ENCODE measurements around the gene EPC1.
"Not testable (repeated sequence)": the region's sequence is repeated elsewhere in the genome, so short reads cannot be mapped to it uniquely, and the experiment has no call there.

EPC1 gene

DNA sequence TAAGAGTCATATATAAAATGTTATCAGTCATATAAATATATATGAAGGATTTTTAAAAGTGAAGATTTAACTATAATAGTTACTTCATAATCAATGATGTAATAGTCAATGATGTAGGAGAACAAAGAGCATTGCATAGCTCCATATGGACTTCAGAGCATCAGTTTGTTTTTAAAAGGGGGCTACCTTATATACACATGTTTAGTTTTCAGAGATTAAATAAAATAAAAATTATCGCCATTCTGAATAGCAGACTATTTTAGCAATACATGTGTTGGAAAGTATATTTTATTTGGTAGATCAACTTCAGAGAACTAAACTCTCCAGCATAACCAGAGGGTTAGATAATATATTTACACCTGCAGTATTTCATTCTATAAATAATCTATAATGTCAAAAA, 29.1 kb upstream of the EPC1 start:
- Mint-ChIP-seq H3K4me1 (peaks cover 36% of the 10 kb centered on the region), H3K27ac (no peak overlapping the region)
- ATAC-seq: no peak

DNA sequence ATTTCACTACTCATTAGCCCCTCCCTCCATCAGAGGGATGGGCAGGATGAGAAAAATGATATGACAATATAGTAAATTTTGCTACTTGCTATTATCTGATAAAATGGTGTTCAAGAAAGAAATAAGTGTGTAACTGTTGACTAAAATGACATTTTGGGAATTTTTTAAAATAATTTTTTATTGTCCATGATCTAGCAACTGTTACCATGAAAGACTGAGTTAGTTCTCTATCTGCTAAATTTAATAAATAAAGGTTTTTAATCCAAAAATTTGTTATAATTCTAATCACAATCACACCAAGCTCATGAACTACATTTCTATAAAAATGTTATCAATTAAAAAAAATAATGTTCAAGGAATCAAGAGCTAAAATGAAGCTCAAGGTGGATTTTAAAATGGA, 28.7 kb upstream of the EPC1 start:
- Mint-ChIP-seq H3K4me3 (no peak overlapping the region), H3K27ac (no peak overlapping the region), H3K9me3 (no peaks in the 10 kb centered on the region), H3K4me1 (peaks cover 34% of the 10 kb centered on the region), H3K36me3 (peaks cover 19% of the 10 kb centered on the region)
- ATAC-seq (no peak), DNase-seq (ENCODE audit: low spot score in 2 of 2) (no peak)

More for the DNA sequence above, 29.1 kb upstream of the EPC1 start:
- no peaks in the 10 kb centered on the region for H3K9me3 Mint-ChIP-seq
- DNase-seq (ENCODE audit: low spot score in 2 of 2): no peak
- H3K4me3 Mint-ChIP-seq: no peak overlapping the region
- peaks cover 18% of the 10 kb centered on the region for H3K36me3 Mint-ChIP-seq

DNA sequence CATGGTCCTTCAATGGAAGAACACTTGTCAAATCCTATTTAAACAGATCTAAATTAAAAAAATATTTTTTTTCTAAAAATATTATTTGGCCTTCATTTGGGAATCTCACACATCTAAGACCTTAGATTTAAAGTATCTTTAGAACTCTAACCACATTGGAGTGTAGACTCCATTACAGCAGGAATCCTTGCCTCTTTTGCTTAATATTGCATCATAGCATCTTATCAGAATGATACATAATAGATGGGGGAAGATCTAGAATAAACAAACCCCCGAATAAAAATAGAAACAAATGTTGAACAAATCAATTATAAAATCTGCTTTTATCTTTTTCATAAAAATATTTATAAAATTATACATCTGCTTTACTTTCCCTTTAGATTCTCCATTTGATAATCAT, 27.6 kb upstream of the EPC1 start:
- Mint-ChIP-seq H3K36me3 (peaks cover 19% of the 10 kb centered on the region), H3K4me3 (no peak overlapping the region), H3K4me1 (peaks cover 34% of the 10 kb centered on the region), H3K27ac (peak overlapping the region; percentile 27), H3K9me3 (no peaks in the 10 kb centered on the region)
- no peak for DNase-seq (ENCODE audit: low spot score in 2 of 2)
- no peak for ATAC-seq

DNA sequence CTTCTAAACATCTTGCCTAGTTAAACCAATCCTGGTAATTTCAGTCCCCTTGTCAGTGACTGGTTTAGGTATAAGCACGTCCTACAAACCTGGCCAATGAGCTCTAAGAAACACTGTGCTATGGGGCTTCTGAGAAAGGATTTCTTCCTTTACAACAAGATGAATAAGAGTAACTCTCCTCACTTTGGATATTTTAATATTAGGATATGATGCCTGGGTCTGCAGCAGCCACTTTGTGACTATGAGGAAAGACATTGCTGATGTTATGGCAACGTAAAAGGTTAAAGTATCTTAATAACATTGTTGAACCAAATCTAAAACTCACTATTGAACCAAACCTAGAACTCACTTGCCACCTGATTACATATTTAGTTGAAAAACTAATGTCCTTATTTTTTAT, 26.5 kb upstream of the EPC1 start:
- H3K4me1 Mint-ChIP-seq: peaks cover 34% of the 10 kb centered on the region
- no peaks in the 10 kb centered on the region for H3K9me3 Mint-ChIP-seq
- H3K36me3 Mint-ChIP-seq: peaks cover 19% of the 10 kb centered on the region
- H3K4me3 Mint-ChIP-seq: no peak overlapping the region
- DNase-seq (ENCODE audit: low spot score in 2 of 2) (no peak), ATAC-seq (no peak)
- peak overlapping the region; percentile 27 for H3K27ac Mint-ChIP-seq

DNA sequence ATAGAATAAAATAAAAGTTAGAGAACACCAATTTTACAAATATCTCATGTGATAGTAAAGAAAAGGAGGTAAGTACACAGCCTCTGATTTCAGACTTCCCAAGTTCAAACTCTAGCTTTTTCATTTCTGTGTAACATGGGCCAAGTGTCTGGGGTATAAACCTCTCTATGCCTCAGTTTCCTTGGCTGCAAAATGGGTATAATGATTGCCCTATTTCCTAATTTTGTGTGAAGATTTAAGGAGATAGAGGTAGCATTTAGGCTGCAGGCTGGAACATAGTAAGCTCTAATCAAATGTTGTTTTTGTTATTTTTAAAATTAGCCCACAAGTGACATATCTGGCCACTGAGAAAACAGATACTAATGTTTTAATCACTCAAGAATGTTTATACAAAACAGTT, 26.1 kb upstream of the EPC1 start:
- Mint-ChIP-seq H3K4me1 (peaks cover 39% of the 10 kb centered on the region), H3K4me3 (peak overlapping the region; percentile 33), H3K9me3 (no peaks in the 10 kb centered on the region), H3K36me3 (peaks cover 19% of the 10 kb centered on the region), H3K27ac (peak overlapping the region; percentile 53)
- ATAC-seq (no peak), DNase-seq (ENCODE audit: low spot score in 2 of 2) (no peak)

DNA sequence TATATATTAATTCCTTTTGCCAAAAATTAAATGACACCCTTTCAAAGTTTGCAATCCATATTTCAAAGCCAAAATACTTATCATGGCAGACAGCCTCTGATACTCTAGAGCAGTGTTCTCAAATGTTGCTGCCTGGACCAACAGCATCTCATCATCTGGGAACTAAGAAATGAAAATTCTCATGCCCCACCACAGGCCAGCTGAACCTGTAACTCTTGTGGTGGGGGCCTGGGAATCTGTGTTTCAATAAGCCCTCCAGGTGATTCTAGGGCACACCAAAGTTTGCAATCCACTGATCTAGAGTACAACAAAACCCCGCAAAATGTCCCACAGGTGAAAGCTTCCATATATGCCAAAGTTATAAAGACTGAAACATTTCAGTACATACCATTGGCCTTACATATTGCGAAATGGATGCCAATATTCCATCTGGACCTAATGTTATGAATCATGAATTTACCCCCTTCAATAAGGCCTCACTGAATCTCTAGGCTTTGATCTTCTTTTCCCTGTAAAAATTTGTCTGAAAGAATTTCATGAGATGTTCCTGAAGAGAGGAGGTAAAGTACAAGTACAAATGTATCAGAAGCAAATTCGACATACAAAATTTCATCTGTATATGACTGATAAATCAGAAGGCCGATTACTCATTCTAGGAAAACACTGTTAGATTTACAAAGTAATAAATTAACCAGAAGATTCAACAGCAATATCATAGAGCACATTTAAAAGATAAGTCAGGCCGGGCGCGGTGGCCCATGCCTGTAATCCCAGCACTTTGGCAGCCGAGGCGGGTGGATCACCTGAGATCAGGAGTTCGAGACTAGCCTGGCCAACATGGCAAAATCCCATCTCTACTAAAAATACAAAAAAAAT, 25.3 kb upstream of the EPC1 start:
- Mint-ChIP-seq H3K27ac (peak overlapping the region; percentile 53), H3K9me3 (no peaks in the 10 kb centered on the region), H3K36me3 (peaks cover 26% of the 10 kb centered on the region), H3K4me3 (peak overlapping the region; percentile 33), H3K4me1 (peaks cover 45% of the 10 kb centered on the region)
- DNase-seq (ENCODE audit: low spot score in 2 of 2) (no peak), ATAC-seq (peak; percentile 82)

DNA sequence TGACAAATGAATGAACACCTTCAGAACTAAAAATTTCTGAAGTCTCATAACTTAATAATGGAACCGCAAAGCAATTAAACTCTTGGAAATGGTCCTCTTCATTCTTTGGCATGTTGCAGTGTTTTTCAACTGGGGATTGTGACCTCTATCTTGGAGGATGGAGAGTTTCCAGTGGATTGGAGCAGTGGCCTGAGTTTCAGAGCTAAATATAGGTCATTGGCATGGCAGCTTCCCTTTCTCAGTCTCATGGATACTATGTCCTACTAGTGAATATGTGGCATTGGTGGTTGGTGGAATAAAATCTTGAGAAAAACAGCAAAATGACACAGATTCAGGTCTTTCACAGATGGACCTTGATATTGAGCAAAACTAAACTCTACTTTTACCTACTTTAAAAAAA, 24.1 kb upstream of the EPC1 start:
- Mint-ChIP-seq H3K36me3 (peaks cover 31% of the 10 kb centered on the region), H3K9me3 (no peaks in the 10 kb centered on the region), H3K4me3 (no peak overlapping the region), H3K4me1 (peaks cover 45% of the 10 kb centered on the region), H3K27ac (no peak overlapping the region)
- DNase-seq (ENCODE audit: low spot score in 2 of 2) (no peak), ATAC-seq (no peak)

DNA sequence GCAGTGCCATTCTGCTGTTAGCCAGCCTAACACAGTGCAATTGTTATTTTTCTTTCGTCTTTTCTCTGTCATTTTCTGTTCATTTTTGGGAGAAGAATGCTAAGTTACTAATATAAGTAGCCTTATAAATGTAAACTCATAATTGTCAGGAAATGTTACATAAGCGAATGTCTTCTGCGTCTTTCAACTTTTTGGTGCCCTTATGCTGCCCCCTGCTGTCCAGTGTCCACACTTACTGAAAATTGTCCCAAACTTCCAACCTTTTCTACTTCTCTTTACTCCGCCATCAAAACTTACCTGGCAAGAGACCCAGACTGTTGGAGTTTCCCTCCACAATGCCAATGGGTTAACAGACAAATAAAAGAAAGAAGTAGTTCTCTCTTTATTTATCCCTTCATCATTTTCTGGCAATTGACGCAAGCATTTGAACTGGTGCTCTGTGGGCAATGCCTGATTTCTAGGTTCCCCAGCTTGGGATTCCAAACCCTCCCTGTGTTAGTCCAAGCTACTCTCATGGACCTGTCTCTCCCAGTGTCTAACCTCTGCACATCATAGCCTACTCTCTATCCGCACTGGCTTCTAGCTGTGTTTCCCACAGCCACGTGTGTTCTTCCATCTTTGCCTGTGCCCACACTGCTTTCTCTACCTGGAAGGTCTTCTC, 21.0 kb upstream of the EPC1 start:
- ATAC-seq (peak; percentile 45), DNase-seq (ENCODE audit: low spot score in 2 of 2) (peak; percentile 47 to 74)
- H3K36me3 Mint-ChIP-seq: peaks cover 44% of the 10 kb centered on the region
- H3K4me1 Mint-ChIP-seq: peaks cover 38% of the 10 kb centered on the region
- H3K4me3 Mint-ChIP-seq: peak overlapping the region; percentile 1
- no peaks in the 10 kb centered on the region for H3K9me3 Mint-ChIP-seq
- peak overlapping the region; percentile 41 for H3K27ac Mint-ChIP-seq

DNA sequence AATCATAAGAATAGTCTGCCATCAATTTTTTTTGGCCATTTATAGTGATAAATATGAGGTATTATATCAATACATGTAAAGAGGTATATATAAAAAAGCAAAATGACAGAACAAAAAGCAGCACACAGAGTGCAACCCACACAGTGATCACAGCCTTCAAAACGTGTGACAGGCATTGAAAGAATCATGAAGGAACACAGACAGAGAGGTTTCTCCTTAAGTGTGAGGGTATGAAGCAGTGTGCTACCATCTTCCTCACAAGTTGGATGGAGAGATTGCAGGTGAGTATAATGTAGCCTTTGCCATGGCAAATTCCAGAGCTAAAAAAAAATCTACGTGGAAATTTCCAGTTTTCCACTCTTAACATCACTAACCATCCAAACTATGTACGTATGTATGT, 19.6 kb upstream of the EPC1 start:
- H3K36me3 Mint-ChIP-seq: peaks cover 32% of the 10 kb centered on the region
- peaks cover 41% of the 10 kb centered on the region for H3K4me1 Mint-ChIP-seq
- H3K27ac Mint-ChIP-seq: no peak overlapping the region
- ATAC-seq (no peak), DNase-seq (ENCODE audit: low spot score in 2 of 2) (no peak)
- H3K4me3 Mint-ChIP-seq: peak overlapping the region; percentile 60
- no peaks in the 10 kb centered on the region for H3K9me3 Mint-ChIP-seq

DNA sequence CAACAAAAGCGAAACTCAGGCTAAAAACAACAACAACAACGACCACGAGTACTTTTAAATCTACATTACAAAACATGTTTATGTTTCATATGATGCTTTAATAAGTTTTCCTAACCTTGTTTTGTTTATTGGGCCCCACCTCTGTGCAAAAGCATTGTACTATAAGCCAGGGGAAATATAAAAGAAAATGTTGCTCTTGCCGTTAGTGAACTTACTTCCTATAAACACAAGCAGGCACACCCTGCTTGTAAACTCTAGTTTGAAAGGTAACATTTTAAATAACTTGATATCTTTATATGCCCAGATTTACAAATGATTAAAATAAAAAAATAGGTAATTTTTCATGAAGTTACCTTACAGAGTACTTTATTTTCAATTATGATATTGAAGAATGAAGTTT, 19.2 kb upstream of the EPC1 start:
- Mint-ChIP-seq H3K27ac (no peak overlapping the region), H3K9me3 (no peaks in the 10 kb centered on the region), H3K4me1 (peaks cover 46% of the 10 kb centered on the region), H3K4me3 (peak overlapping the region; percentile 60), H3K36me3 (peaks cover 32% of the 10 kb centered on the region)
- no peak for DNase-seq (ENCODE audit: low spot score in 2 of 2)
- no peak for ATAC-seq

DNA sequence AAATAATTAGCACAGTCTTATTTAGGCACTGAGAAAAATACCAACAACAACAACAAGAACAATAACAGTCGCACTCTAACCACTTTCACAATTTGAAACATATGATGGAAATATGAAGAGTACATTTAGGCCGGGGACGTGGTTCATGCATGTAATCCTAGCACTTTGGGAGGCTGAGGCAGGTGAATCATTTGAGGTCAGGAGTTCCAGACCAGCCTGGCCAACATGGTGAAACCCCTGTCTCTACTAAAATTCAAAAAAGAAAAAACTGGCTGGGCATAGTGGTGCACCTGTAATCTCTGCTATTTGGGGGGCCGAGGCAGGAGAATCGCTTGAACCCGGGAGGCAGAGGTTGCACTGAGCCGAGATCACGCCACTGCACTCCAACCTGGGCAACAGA, 18.4 kb upstream of the EPC1 start:
- Mint-ChIP-seq H3K4me1 (peaks cover 51% of the 10 kb centered on the region), H3K36me3 (peaks cover 32% of the 10 kb centered on the region), H3K4me3 (peak overlapping the region; percentile 60), H3K27ac (peak overlapping the region; percentile 32)
- DNase-seq (ENCODE audit: low spot score in 2 of 2); H3K9me3 Mint-ChIP-seq: not testable (repeated sequence)
- peak; percentile 53 for ATAC-seq

DNA sequence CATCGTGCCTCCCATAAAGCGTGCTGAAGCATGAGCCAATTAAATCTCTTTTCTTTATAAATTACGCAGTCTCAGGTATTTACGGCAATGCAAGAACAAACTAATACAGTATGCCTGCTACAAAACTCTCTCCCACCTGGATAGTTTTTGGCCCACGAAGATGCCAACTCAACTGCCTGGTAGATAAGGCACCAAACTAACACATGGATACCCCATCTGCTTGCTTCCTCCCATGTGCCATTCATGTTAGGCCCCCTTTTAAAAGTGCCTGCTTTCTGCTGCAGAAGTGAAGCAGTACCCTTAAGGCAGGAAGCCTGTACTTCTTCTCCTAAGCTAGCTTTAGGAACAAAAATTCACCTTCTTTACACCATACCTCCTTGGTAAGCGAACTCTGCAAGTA, 15.6 kb upstream of the EPC1 start:
- Mint-ChIP-seq H3K9me3 (no peaks in the 10 kb centered on the region), H3K36me3 (peaks cover 33% of the 10 kb centered on the region), H3K4me3 (no peak overlapping the region), H3K27ac (peak overlapping the region; percentile 10), H3K4me1 (peaks cover 50% of the 10 kb centered on the region)
- ATAC-seq: no peak
- no peak for DNase-seq (ENCODE audit: low spot score in 2 of 2)

DNA sequence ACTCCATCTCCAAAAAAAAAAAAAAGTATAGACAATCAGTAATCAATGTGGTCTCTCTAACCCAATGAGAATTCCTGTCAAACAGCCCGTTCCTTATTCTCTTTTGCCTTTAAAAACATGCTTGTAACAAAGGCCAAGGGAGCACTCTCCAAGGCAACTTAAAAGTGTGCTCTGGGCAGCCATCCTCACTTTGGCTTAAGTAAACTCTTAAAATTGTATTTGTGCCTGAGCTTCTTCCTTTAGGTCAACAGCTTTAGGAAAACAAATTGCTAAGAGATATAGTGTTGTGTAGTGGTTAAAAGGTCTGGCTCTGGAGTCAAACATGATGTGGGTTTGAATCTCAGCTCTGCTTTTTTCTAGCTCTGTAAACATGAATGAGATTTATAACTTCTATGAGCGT, 13.9 kb upstream of the EPC1 start:
- Mint-ChIP-seq H3K36me3 (peaks cover 23% of the 10 kb centered on the region), H3K9me3 (no peaks in the 10 kb centered on the region), H3K27ac (no peak overlapping the region), H3K4me3 (peak overlapping the region; percentile 30), H3K4me1 (peaks cover 66% of the 10 kb centered on the region)
- ATAC-seq (no peak), DNase-seq (ENCODE audit: low spot score in 2 of 2) (no peak)

DNA sequence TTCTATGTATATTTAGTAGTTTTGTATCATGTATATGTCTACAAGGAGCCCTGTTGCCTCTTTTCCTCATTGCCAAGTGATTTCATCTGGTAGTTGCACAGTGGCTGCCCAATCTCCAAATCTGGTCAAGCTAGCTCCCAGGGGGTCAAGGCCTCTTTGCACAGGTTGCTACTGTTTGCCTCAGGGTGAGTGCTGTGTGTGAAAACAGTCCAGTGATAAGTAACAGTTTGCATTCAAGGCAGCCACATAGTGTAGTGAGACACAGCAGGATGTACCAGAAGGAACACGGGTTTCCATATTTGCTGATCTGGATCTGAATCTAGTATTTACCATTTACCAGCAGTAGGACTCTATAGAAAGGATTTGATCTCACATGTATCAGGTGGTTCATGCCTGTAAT, 13.3 kb upstream of the EPC1 start:
- ATAC-seq: no peak
- no peak overlapping the region for H3K4me3 Mint-ChIP-seq
- peak overlapping the region; percentile 27 for H3K27ac Mint-ChIP-seq
- H3K9me3 Mint-ChIP-seq: no peaks in the 10 kb centered on the region
- peaks cover 66% of the 10 kb centered on the region for H3K4me1 Mint-ChIP-seq
- peaks cover 17% of the 10 kb centered on the region for H3K36me3 Mint-ChIP-seq
- no peak for DNase-seq (ENCODE audit: low spot score in 2 of 2)

DNA sequence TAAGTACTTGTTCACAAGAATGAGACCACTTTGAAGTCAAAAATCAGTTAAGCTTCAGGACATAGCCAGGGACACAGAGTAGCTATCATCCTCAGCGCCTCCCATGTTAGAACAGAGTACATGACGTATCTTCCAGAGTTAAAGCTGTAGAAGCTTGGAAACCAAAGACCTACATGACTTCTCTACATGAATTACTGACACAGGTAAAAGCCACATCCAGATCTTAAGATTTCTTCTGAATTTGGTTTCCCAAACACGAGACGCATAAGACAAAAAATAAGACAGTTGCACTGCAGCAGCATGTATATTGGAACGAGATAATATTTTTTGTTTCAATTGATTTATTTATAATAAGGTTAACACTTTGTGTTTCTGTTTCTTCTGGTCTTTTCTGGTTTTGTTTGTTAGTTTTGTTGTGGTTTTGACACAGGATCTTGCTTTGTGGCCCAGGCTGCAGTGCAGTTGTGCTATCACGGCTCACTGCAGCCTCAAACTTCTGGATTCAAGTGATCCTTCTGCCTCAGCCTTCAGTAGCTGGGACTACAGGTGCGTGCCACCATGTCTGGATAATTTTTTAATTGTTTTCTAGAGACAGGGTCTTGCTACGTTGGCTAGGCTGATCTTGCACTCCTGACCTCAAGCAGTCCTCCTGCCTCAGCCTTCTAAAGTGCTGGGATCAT, 10.2 kb upstream of the EPC1 start:
- Mint-ChIP-seq H3K4me1 (peaks cover 58% of the 10 kb centered on the region), H3K9me3 (no peaks in the 10 kb centered on the region), H3K36me3 (peaks cover 28% of the 10 kb centered on the region), H3K4me3 (peak overlapping the region; percentile 36), H3K27ac (peak overlapping the region; percentile 85)
- peak; percentile 91 for ATAC-seq
- DNase-seq (ENCODE audit: low spot score in 2 of 2): no peak
